Measurements from ENCODE around the gene HLA-DRA.

The HLA-DRA gene

DNA sequence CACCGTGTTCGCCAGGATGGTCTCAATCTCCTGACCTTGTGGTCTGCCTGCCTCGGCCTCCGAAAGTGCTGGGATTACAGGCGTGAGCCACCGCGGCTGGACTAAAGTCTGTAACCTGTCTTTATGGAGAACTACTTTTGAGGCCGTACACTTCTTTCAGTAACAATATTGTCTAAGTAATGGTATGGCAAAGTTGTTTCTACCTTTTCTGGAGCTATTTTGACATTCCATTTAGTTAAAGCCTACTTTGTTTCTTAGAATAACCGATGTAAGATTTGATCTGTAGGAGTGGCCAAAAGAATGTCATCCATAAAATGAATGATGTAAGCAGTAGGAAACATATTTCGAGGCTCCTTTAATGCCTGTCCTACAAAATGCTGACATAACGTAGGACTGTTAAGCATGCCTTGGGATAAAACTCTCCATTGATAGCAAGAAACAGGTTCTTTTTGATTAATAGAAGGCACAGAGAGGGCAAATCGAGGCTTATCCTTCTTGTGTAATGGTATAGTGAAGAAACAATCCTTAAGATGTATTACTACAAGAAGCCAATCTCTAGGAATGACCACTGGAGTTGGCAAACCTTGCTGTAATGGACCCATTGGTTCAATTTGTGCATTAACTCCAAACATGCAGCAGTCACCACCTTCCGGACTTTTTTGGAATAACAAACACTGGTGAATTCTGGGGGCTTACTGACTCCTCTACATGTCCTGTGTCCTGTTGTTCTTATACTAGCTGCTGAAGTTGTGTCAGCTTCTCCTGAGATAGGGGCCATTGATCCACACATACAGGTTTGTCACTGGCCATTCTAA lies 35.9 kb downstream of the HLA-DRA start:
- DNase-seq: no peak

DNA sequence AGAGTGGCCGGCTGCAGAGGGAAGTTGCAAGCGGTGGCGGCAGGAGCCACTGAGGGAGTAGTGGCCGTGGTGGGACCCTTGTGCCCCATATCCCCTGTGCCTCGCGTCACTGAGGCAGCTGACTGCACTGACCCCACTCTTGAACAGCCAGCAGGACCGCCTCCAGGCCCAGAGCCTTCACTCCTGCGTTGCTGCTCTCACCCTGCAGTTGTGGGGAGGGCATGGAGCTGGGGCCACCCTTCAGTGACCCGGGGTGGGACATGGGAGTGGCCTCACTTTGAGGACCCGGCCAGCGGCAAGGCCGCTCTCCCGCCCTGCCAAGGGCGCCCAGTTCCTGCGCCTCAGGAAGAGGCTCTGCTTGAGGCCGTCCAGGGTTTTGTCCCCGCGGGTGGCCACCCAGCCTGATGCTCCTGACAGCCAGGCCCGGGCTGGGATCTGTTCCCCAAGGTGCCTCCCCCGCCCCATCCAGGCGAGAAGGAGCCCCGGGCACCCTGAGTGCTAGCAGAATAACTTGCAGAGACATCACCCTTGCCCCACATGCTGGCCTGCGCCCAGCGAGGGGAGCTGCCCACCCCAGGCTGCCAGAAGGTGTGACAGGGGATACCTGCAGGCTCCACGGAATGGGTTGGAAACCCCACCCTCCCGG lies 44.4 kb downstream of the HLA-DRA start:
- no peak for DNase-seq

DNA sequence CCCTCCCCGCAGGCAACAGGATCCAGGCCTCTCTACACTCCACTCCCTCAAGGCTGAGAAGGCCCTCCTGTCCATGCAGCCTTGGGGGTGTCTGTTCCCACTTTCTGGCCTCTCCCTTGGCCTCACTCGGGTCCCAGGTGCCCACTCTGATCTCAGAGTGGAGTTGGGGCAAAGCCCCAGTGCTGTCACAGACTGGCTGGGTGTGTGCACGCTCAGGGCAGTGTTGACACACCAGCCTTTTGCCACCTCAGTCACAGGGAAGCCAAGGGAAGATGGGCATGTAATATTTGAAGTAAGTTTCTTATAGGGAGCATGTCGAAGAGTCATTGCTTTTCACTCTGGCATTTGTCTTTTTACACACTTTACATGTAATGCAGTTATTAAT lies 44.9 kb downstream of the HLA-DRA start:
- no peak for DNase-seq

DNA sequence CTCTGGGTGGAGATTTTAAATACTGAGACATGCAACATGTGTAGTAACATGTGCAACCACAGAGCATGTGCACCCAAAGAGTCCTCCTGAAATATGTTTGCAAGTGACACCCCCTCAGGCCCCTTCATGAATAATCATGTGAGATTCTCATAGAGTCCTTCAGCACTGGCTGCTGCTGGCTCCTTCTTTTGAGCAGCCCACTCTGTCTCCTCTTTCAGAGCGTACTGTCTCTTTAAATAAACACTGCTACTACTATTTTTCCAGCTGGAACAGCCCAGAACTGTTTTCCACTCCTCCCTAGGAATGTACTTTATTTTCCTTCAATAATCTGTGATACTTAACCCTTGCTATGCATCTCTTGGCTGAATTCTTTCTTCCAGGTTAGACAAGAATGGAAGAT lies 48.4 kb downstream of the HLA-DRA start:
- no peak for DNase-seq

DNA sequence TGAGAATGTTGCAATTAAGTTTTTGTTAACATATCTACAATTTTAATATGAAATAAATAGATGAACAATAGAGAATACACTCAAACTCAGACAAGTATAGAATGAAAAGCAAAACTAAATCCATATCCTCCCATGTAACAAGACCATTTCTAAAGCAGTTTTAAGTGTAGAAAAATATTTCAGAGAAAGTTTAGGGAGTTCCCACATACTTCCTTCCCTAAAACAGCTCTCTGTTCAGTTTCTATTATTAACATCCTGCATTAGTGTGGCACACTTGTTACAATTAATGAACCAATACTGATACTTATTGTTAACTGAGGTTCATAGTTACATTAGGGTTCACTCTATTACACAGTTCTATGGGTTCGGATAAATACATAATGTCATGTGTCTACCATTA lies 52.0 kb downstream of the HLA-DRA start:
- no peak for DNase-seq

DNA sequence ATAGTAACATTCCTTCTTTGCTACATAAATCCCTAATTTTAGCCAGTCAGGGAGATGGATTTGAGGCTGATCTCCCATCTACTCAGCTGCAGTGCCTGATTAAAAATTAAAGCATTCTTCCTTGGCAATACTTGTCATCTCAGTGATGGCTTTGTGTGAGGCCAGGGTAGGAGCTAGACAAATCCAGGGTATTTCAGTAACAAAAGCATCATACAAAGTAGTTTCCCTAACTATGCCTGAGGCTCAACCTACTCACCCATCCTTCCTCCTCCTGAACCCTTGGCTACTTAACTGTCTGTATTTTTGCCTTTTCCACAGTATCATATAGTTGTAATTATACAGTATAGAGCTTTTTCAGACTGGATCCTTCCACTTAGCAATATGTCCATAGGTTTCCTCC lies 52.7 kb downstream of the HLA-DRA start:
- no peak for DNase-seq

Data from C1 segment of cervical spinal cord (tissue), 14 donors.